RKO (cell line): ENCODE measurements around the gene GRIN3A.
A peak's percentile ranks its signal among the peaks of the same experiment; 100 is the strongest.
"Not testable (repeated sequence)": the region's sequence is repeated elsewhere in the genome, so short reads cannot be mapped to it uniquely, and the experiment has no call there.

ENCODE experiments used
- DNase-seq: peaks from one replicate; pipeline ENCODE4 v3.0.0-alpha.2; 2016; ENCODE audit warnings: low spot score

Gene GRIN3A

GRCh38 chr9:101578378-101578777 is 160.1 kb downstream of the GRIN3A start:
- no peak for DNase-seq

DNA sequence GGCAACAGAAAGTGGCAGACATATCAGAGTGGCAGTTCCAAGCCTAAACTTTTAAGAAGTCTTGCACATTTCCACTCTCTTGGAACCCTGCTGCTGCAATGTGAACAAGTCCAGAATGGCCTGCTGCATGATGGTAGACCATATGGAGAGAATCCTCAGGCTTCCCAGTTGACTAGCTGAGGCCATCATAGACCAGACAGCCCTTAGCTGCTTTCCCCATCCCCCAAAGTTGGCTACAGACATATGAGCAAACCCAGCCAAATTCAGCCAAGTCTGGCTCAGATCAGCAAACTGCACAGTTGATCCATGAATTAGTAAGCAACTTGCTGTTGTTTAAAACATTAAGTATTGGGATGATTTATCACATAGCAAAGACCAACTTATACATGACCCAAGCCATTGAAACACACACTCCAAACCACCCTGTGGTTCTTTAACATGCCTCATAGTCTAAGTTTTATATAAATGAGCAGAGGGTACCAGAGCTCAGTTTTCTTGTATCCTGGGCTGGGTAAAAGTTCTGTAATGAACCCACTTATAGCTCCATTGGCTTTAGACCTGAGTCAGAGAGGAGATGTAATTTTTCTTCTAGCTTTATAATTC is 163.6 kb downstream of the GRIN3A start:
- DNase-seq = no peak

GRCh38 chr9:101572316-101572715 is 166.1 kb downstream of the GRIN3A start:
- DNase-seq = no peak

- DNase-seq = no peak
Measured at GRCh38 chr9:101571114-101571513, 167.3 kb downstream of the GRIN3A start.

GRCh38 chr9:101569741-101570501 is 168.5 kb downstream of the GRIN3A start:
- no peak for DNase-seq

GRCh38 chr9:101567725-101568350 is 170.6 kb downstream of the GRIN3A start:
- no peak for DNase-seq

GRCh38 chr9:101566904-101567724 is 171.3 kb downstream of the GRIN3A start:
- peak; percentile 81 for DNase-seq

DNA sequence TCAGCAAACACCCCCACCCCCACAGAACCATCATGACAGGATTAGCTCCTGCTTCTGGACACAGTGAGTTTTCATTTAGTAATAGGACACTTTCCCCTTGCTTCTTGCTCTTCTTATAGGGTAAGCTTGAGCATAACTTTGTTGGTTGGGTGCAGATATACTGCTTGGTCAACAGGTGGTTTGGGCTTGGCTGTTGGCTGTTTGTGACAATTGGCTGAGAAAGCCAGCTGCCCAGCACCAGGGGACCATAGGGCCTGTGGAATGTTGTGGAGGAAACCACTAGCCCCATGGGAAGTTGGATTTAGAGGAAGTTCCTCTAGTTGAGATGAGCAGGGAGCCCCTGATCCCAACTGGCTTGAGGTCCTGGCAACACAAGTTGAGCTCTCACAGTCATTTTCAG is 174.2 kb downstream of the GRIN3A start:
- DNase-seq = no peak

DNA sequence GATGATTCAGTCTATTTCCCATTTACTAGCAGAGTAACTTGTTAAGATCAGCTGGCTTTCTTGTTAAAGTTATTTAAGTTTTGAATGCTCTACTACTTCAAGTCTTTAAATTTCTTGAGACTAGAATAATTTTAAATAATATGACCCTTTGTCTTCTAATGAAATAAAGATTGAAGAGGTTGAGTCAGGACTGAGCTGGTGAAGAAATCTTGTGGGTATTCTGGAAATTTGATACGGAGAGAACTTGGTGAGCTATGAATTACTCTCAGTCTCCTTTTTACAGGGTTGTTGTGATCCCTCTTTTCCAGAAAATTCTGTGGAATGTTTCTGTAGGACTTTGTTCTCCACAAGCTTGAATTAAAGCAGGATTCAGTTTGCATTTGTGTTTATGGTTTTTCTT is 175.5 kb downstream of the GRIN3A start:
- no peak for DNase-seq

DNA sequence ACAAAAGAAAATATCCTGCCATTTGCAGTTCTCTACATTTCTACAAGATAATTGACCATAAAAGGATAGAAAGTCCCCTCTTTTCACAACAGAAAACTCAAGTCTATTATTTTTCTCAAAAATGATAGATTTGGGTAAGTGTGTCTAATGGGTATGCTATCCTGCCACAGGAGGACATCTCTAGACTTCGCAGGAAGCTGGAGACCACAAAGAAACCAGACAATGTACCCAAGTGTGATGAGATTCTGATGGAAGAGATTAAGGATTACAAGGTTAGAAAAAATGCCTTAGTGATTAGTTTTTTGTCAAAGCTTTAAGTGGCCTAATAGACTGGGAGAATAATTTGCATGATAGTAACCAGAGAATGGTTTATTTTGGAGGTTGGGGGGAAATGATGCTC is 176.7 kb downstream of the GRIN3A start:
- no peak for DNase-seq

DNA sequence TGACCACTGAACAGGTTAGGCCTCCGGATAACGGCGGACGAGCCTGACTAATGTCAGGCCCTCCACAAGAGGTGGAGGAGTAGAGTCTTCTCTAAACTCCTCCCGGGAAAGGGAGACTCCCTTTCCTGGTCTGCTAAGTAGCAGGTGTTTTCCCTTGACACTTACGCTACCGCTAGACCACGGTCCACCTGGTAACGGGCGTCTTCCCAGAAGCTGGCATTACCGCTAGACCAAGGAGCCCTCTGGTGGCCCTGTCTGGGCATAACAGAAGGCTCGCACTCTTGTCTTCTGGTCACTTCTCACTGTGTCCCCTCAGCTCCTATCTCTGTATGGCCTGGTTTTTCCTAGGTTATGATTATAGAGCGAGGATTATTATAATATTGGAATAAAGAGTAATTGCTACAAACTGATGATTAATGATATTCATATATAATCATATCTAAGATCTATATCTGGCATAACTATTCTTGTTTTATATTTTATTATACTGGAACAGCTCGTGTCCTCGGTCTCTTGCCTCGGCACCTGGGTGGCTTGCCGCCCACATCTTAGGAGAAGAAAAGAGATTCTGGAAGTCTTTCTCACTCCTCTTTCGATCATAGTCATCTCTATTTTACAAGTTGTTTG is 188.9 kb downstream of the GRIN3A start:
- DNase-seq = not testable (repeated sequence)

DNA sequence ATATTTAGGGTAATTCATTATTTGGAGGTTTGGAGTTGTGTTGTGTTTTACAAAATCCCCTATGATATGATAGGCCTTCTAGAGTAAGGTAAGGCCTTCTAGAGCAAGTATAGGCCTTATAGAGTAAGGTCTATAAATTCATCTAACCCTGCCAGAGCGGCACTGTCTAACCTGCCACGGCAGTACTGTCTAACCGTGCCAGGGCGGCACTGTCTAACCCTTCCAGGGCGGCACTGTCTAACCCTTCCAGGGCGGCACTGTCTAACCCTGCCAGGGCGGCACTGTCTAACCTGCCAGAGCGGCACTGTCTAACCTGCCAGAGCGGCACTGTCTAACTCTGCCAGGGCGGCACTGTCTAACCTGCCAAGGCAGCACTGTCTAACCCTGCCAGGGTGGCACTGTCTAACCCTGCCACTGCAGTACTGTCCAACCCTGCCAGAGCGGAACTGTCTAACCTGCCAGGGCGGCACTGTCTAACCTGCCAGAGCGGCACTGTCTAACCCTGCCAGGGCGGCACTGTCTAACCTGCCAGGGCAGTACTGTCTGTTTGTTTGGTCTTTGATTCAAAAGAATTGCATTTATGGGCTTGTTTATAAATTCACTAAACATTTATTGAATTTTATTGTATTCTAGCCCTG is 195.2 kb downstream of the GRIN3A start:
- no peak for DNase-seq

DNA sequence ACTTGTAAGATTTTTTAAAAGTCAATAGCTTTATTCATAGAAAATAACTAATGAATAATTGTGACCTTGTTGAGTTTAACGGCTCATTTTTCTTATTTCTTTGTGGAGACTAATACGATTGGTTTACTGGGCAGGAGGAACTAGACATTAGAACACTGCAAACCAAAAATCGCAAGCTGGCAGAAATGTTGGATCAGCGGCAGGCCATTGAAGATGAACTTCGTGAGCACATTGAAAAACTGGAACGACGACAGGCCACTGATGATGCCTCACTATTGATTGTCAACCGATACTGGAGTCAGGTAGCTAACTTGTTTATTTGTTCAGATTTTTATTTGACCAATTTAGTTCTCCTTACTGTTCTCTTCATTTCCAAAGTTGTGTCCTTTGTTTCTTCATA is 198.4 kb downstream of the GRIN3A start:
- no peak for DNase-seq

DNA sequence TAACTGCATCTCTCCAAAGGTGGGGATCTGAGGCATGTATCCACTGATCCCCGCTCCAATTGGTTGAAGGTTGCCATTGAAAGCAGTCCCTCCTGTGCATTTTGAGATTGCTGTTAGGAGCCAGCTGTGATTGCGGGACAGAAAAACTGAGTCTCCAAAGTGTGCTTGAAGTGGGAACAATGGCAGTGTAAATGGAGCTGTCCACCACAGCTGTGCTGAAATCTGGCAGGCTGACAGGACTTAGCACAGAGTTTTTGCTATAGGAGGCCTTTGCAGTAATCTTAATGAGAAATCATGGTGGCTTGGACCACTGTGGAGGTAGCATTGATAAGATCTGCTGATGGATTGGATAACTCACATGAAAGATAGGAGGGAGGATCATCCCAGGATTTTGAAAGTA is 201.5 kb downstream of the GRIN3A start:
- peak; percentile 72 for DNase-seq

DNA sequence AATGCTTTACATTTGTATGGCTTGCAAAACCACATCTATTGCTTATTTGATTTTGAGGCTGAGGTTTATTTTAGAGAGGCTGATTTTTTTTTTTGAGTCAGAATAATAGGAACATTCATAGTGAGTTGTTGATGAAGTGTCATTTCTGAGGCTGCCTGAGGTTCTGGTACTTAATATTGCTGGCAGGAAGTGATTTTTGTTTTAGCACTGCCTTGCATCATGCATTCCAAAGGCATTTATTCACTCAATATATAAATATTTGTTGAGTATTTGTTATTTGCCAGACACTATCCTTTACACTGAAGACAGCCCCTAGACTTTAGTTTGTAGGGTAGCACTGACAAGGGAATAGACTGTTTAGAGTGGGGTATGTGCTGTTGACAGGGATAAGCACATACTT is 202.1 kb downstream of the GRIN3A start:
- peak; percentile 88 for DNase-seq

GRCh38 chr9:101533334-101534204 is 204.9 kb downstream of the GRIN3A start, which contains the start of gene RNF20:
Gene RNF20 (plus strand): TSS chr9:101533853. CDS start chr9:101535424, 1,571 bp downstream.
- peak; percentile 100 for DNase-seq

DNA sequence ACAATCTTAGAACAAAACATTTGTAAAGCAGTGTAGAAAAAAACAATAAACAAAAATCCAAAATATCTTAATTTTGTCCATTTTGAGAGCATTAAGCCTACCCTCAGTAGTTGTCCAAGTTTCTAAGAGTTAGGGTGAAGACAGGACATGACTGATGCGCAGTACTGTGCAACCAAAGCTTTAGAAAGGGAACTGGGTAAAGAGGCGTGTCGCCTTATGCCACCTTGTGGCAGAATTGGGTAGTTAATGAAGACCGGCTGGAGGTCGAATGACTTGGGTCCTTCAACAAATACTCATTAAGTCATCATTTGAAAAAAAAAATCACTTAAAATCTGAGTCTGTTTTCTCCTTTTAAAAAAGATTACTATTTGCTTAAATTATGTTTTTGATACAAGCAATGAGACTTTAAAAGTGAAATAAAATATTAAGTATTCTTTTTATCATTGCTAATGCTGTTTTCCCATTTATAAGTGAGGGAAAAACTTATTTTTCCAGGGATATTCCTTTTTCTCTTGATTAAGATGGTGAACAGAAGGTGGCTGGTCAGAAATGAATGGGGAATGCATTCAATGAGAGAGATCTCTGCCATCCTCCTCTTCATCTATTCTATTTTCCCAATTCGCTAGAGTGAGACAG is 208.3 kb downstream of the GRIN3A start:
- peak; percentile 89 for DNase-seq

DNA sequence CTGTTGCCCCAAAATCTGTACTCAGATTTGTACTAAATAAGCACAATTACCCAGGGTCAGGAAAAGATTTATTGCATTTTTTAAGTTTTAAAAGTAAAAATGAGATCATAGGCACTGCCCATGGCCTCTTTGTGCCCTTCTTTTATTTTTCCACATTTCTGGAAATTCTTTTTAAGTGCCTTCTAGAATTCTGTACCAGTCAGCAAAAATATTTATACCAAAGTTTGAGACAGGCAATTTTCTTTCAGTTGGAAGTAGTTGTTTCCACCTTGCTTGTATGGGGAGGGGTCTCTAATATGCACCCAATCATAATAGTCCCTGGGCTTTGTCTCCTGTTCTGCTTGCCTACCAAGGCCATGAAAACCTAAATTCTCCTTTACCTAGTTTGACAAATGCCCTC is 210.4 kb downstream of the GRIN3A start:
- DNase-seq = no peak

GRCh38 chr9:101527066-101527465 is 211.4 kb downstream of the GRIN3A start:
- DNase-seq = peak; percentile 73

DNA sequence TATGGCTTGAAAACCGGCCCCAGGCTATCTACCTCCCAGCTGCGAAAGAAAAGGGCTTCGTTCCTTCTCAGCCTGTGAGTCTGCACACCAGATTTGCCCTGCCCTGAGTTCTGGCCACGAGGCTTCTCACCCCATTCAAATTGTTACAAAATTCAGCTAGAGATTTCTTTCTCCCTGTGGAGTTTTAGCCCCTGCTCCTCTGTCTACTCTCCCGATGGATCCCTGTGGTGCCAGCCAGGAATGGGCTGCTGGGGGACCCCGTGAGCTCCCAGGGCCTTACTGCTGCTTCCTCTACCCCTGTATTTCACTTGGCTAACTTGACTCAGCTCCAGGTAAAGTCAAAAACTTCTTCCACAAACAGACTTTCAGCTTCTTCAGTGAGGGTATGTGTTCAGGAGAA is 214.1 kb downstream of the GRIN3A start:
- DNase-seq = no peak
